Pancreas (tissue), 10 donors: ENCODE measurements around the gene APOO. TPM values are rescaled to one million over a fixed set of nuclear protein-coding genes. Genes with fewer than 3 reads are reported as not detected.

Experiments
- ATAC-seq, 4 donors: fragments of 200-7000 bp; cut with Tn5 transposase; one replicate each; pipeline versions ENCODE4 v1.8.0 to v1.9.1; 2020; ENCODE audit warnings: mild to moderate bottlenecking in 4 of 4, moderate library complexity in 4 of 4
- DNase-seq, 6 donors: peaks; one replicate each; pipeline ENCODE4 v3.0.0-alpha.2; 2020
- FAIRE-seq: peaks from 2 replicates; lab custom pipeline; 2012; peaks lifted over from hg19 to GRCh38; lab: Jason Lieb, UNC
- H3K27ac ChIP-seq, 4 donors: fragments of 200-600 bp; sonication (generic); 1 replicate in 3 of 4; 2 replicates in 1 of 4; pipeline versions ENCODE4 v1.5.0 to v1.8.0; 2020
- H3K27me3 ChIP-seq, 4 donors: fragments of 200-600 bp; one replicate each; pipeline ENCODE4 v1.8.0; 2021
- H3K36me3 ChIP-seq, 3 donors: fragments of 200-600 bp; sonication (generic) in 1 of 3; one replicate each; pipeline versions ENCODE4 v1.5.0 to v1.8.0; 2020 to 2021
- H3K4me1 ChIP-seq, 3 donors: fragments of 200-600 bp; one replicate each; pipeline ENCODE4 v1.8.0; 2021
- H3K4me3 ChIP-seq, 4 donors: fragments of 200-600 bp; sonication (generic) in 2 of 4; one replicate each; pipeline versions ENCODE4 v1.5.0 to v1.8.0; 2020 to 2021
- H3K9me3 ChIP-seq, 4 donors: fragments of 200-600 bp; one replicate each; pipeline ENCODE4 v1.8.0; 2021
- CTCF ChIP-seq, 4 donors: fragments of 200-600 bp; sonication (generic) in 3 of 4; IDR thresholded peaks; one replicate each; pipeline versions ENCODE4 v1.5.0 to v1.8.0; 2021; ENCODE audit warnings: antibody characterized with exemption in 4 of 4
- whole genome bisulfite sequencing, 2 donors: extraction: QIAGEN DNeasy Blood & Tissue Kit; methylation state at CpG; one replicate each; pipeline ENCODE4 v1.1.7; 2013; 5-methylcytosine and 5-hydroxymethylcytosine counted together
- intact Hi-C, 3 donors: fragments of 100-400 bp; cut with DNase I; formaldehyde crosslinking; loops; one replicate each; pipeline versions ENCODE4 v1.11.1 to v1.14.2; 2022
- polyA plus RNA-seq, 2 donors: library from polyadenylated mRNA; stranded (reverse); fragments of 200-250 nt; gene quantifications; one replicate each; pipeline ENCODE4 v1.2.3, GENCODE V29; 2013
- total RNA-seq, 6 donors: library from RNA; stranded (reverse); fragmentation: NEBNext Ultra II Directional in 4 of 6; extraction: Animal tissue kit (Norgen Biotek cat#: 25700) in 4 of 6; gene quantifications; one replicate each; pipeline versions ENCODE4 v1.2.1 to v1.2.4, GENCODE V29; 2021 to 2023
- donor health status: healthy with polysubstance abuse.
- donor health status: DM: no; HTN: no; CAD: no; lungs with moderate emphysema.
- donor health status: DM: no; HTN: no; CAD: no.
- donor health status: control.
- donor health status: control.
- donor health status: Bipolar disorder and iron deficiency.
- donor health status: DM: yes; HTN: yes; CAD: no.
- donor health status: DM: no; HTN: no; CAD: no.
- donor health status: DM: no; HTN: no; CAD: no.
- donor health status: DM: yes; HTN: yes; CAD: no.

Gene APOO
- total and polyA plus RNA-seq, 8 donors, result 4.8 to 16.9 (median 8.9) TPM

DNA sequence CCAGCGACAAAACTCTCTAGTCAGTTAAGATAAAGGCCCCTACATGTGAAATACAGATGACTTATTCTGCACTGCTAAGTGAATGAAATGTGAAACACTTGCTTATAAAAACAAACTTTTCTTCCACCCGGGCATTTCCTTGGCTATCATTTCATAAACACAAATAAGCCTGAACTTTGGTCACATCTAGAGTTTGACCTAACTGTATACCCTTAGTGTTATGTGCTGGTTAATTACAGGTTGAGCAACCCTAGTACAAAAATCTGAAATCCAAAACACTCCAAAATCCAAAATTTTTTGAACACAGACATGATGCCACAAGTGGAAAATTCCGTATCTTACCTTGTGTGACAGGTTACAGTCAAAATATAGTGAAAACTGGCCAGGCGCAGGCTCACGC lies 78.9 kb downstream of the APOO start:
- no peak for FAIRE-seq
- H3K27me3 ChIP-seq, result peaks cover 0 to 4% (median 0%) of the 10 kb centered on the region in 4 donors

DNA sequence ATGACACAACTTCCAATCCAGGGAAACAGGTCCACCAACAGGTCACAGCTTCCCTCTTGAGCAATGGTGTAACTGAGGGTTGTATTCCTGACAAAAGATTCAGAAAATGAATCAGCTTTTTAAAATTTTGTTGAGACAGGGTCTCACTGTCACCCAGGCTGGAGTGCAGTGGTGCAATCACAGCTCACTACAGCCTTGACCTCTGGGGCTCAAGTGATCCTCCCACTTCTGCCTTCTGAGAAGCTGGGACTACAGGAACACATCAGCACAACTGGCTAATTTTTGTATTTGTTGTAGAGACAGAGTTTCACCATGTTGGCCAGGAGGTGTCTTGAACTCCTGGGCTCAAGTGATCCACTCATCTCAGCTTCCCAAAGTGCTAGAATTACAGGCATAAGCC lies 81.1 kb downstream of the APOO start:
- no peak for TF ChIP-seq CTCF (IDR thresholded peaks at IDR 0.05)
- DNase-seq, result no peak
- no peaks in the 10 kb centered on the region for H3K27me3 ChIP-seq
- no peaks in the 10 kb centered on the region for H3K9me3 ChIP-seq
- intact Hi-C loops, result no loop called here
- no peak for FAIRE-seq
- no peaks in the 10 kb centered on the region for H3K36me3 ChIP-seq
- no peaks in the 10 kb centered on the region for H3K4me1 ChIP-seq
- ATAC-seq, result no peak
- no peak overlapping the region for H3K4me3 ChIP-seq
- H3K27ac ChIP-seq, result no peak overlapping the region

More for the DNA sequence above, 78.9 kb downstream of the APOO start:
- H3K27ac ChIP-seq, result no peak overlapping the region
- H3K36me3 ChIP-seq, result no peaks in the 10 kb centered on the region
- WGBS, 2 donors, result 83 to 87% methylated on average over 5 of the region's 5 CpGs
- no peak for TF ChIP-seq CTCF (IDR thresholded peaks at IDR 0.05)
- ATAC-seq, result no peak
- H3K4me1 ChIP-seq, result no peaks in the 10 kb centered on the region
- no peaks in the 10 kb centered on the region for H3K9me3 ChIP-seq
- no peak overlapping the region for H3K4me3 ChIP-seq
- no peak for DNase-seq
- intact Hi-C loops, result no loop called here

DNA sequence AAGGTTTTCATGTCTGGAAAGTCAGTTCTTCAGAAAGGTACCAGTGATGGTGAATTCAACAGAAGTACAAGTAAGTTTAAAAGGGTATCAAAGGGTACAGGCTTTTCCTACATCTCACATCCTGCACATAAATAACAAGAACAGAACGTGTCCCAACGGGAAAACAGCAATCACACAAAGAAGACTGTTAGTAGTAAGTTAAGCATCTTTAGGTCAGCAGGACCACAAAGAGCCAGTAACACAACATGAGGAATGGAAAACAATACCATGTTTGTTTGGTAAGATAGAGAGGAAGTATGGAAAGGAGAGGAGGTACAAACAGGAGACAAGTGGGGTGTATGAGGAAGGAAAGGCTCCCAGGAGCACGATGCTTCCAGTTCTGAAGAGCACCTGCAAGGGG lies 81.5 kb downstream of the APOO start:
- intact Hi-C loops, result no loop called here
- 53 to 74% methylated on average over 3 of the region's 3 CpGs for WGBS, 2 donors
- H3K9me3 ChIP-seq, result no peaks in the 10 kb centered on the region
- H3K4me3 ChIP-seq, result no peak overlapping the region
- H3K36me3 ChIP-seq, result no peaks in the 10 kb centered on the region
- no peak for FAIRE-seq
- no peak for DNase-seq
- H3K27me3 ChIP-seq, result no peaks in the 10 kb centered on the region
- H3K27ac ChIP-seq, result no peak overlapping the region
- H3K4me1 ChIP-seq, result no peaks in the 10 kb centered on the region
- ATAC-seq, result no peak
- no peak for TF ChIP-seq CTCF (IDR thresholded peaks at IDR 0.05)

- Histone ChIP-seq H3K27ac (no peak overlapping the region), H3K9me3 (no peaks in the 10 kb centered on the region), H3K4me3 (no peak overlapping the region), H3K27me3 (no peaks in the 10 kb centered on the region), H3K4me1 (no peaks in the 10 kb centered on the region), H3K36me3 (no peaks in the 10 kb centered on the region)
- TF ChIP-seq CTCF (IDR thresholded peaks at IDR 0.05), result no peak
- FAIRE-seq (no peak), DNase-seq (no peak), ATAC-seq (no peak)
- intact Hi-C loops, result no loop called here
Observed at GRCh38 chrX:23825675-23826074, 82.1 kb downstream of the APOO start.

DNA sequence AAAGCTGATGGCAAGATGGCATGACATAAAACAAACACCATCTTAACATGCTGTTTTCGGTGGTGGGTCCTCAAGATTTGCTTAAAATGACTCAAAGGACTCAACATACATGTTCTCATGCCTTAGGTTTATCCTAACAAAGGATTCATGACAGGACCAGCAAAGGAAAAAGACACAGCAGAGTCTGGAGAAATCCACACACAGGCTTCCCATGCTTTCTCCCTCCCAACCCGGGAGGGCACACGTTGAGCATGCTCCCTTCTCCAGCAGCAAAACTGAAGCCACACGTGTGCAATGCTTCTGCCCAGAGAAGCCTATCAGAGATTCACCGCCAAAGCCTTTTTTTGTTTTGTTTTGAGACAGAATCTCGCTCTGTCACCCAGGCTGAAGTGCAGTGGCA lies 84.9 kb downstream of the APOO start:
- Histone ChIP-seq H3K9me3 (no peaks in the 10 kb centered on the region), H3K4me3 (no peak overlapping the region), H3K4me1 (no peaks in the 10 kb centered on the region), H3K27ac (peak overlapping the region in 3 of 4 donors; percentile 36 to 57 (median 53)), H3K27me3 (no peaks in the 10 kb centered on the region), H3K36me3 (no peaks in the 10 kb centered on the region)
- FAIRE-seq (no peak), DNase-seq (no peak), ATAC-seq (no peak)
- TF ChIP-seq CTCF (IDR thresholded peaks at IDR 0.05), result no peak
- intact Hi-C loops, result no loop called here
- WGBS, 2 donors, result 70% methylated on average over 6 of the region's 6 CpGs
